GM12878 (cell line): Measurements from ENCODE around the gene SPG7. TPM values are rescaled to one million over a fixed set of nuclear protein-coding genes. Genes with fewer than 3 reads are reported as not detected.
A peak's percentile ranks its signal among the peaks of the same experiment; 100 is the strongest.

Source experiments
- ATAC-seq: fragments of 200-7000 bp; cut with Tn5 transposase; 3 replicates; pipeline ENCODE4 v1.9.1; 2020; ENCODE audit warnings: mild to moderate bottlenecking, moderate library complexity
- BruUV-seq: library from RNA; stranded (reverse); fragments of 400-500 nt; replicated peaks from 2 replicates; lab custom pipeline; 2021; lab: Mats Ljungman, UMichigan
- CTCF ChIA-PET: fragments of 300-600 bp; sonication (Branson Sonifier 250); formaldehyde crosslinking; extraction: SDS; loops from one replicate; lab custom pipeline; 2021; ENCODE audit warnings: inconsistent platforms; lab: Yijun Ruan, JAX
- POLR2A ChIA-PET: fragments of 350-600 bp; formaldehyde crosslinking; extraction: SDS; loops from one replicate; lab custom pipeline; 2021; ENCODE audit warnings: inconsistent platforms; lab: Charles Lee
- RAD21 ChIA-PET: fragments of 300-600 bp; sonication (Branson Sonifier 250); formaldehyde crosslinking; loops from one replicate; lab custom pipeline; 2023; ENCODE audit warnings: antibody characterized with exemption; ENCODE audit not compliant: unreplicated experiment; lab: Charles Lee
- SMC1A ChIA-PET: fragments of 300-600 bp; sonication (Branson Sonifier 250); formaldehyde crosslinking; loops from one replicate; lab custom pipeline; 2023; ENCODE audit not compliant: unreplicated experiment, uncharacterized antibody; lab: Charles Lee
- DNase-seq: peaks from one replicate; pipeline ENCODE4 v3.0.0-alpha.2; 2011; ENCODE audit warnings: low read depth, low spot score
- FAIRE-seq: peaks from 3 replicates; lab custom pipeline; 2011; peaks lifted over from hg19 to GRCh38; lab: Jason Lieb, UNC
- H2AFZ ChIP-seq: 2 replicates; pipeline ENCODE4 v1.6.0; 2011; ENCODE audit warnings: low read depth, low read length, control low read depth; ENCODE audit not compliant: control insufficient read depth
- H3K27ac ChIP-seq: 2 replicates; pipeline ENCODE4 v1.5.1; 2011; ENCODE audit warnings: control low read depth; ENCODE audit not compliant: control insufficient read depth, insufficient read depth
- H3K27me3 ChIP-seq, 2 experiments: replicated peaks in 1 of 2; 2 replicates each; pipeline versions ENCODE4 v1.6.0 to v1.6.1; 2011; ENCODE audit warnings: low read length in 1 of 2; ENCODE audit not compliant: control insufficient read depth in 2 of 2, insufficient read depth in 2 of 2
- H3K36me3 ChIP-seq, 2 experiments: 2 replicates each; pipeline ENCODE4 v1.5.1; 2011; ENCODE audit warnings: low read length in 1 of 2; ENCODE audit not compliant: control insufficient read depth in 2 of 2, insufficient read depth in 2 of 2
- H3K4me1 ChIP-seq: 2 replicates; pipeline ENCODE4 v1.6.1; 2011; ENCODE audit warnings: mild to moderate bottlenecking, low read length, moderate library complexity, mixed read lengths; ENCODE audit not compliant: control insufficient read depth, insufficient read depth
- H3K4me2 ChIP-seq: 2 replicates; pipeline ENCODE4 v1.6.0; 2011; ENCODE audit warnings: control low read depth; ENCODE audit not compliant: control insufficient read depth, insufficient read depth
- H3K4me3 ChIP-seq: fragments of 200-600 bp; sonication (generic); 2 replicates; pipeline ENCODE4 v1.5.1; 2016
- H3K79me2 ChIP-seq: 2 replicates; pipeline ENCODE4 v1.6.0; 2011; ENCODE audit warnings: low read length; ENCODE audit not compliant: control insufficient read depth, insufficient read depth
- H3K9ac ChIP-seq: 2 replicates; pipeline ENCODE4 v1.8.0; 2011; ENCODE audit warnings: low read length, control low read depth, mixed read lengths; ENCODE audit not compliant: control insufficient read depth, insufficient read depth
- H3K9me3 ChIP-seq: replicated peaks from 3 replicates; pipeline ENCODE4 v1.5.1; 2011; ENCODE audit warnings: mild to moderate bottlenecking, low read length; ENCODE audit not compliant: control insufficient read depth, insufficient read depth
- H4K20me1 ChIP-seq: 2 replicates; pipeline ENCODE4 v1.6.0; 2011; ENCODE audit not compliant: control insufficient read depth, insufficient read depth
- GATAD2B ChIP-seq: fragments of 450-650 bp; conservative IDR thresholded peaks from 2 replicates; pipeline ENCODE4 v1.6.1; 2017; ENCODE audit warnings: low read depth, mild to moderate bottlenecking, moderate library complexity
- RBBP5 ChIP-seq: fragments of 200-600 bp; sonication (generic); conservative IDR thresholded peaks from 2 replicates; pipeline ENCODE4 v1.6.1; 2016
- WGBS: methylation state at CpG from one replicate; pipeline ENCODE4 v1.1.6; 2016; ENCODE audit warnings: low lambda C conversion rate; ENCODE audit not compliant: insufficient replicate concordance, insufficient coverage; ENCODE audit errors: missing lambda C conversion rate; 5-methylcytosine and 5-hydroxymethylcytosine counted together
- in situ Hi-C: fragments of 300-500 bp; cut with MboI; formaldehyde crosslinking; loops from 9 replicates; pipeline ENCODE4 v1.14.3; 2018; ENCODE audit warnings: mixed read lengths
- intact Hi-C: fragments of 100-400 bp; cut with micrococcal nuclease; formaldehyde crosslinking; loops from one replicate; pipeline ENCODE4 v1.14.2; 2022; ENCODE audit not compliant: unreplicated experiment
- polyA plus RNA-seq, 11 experiments: library from polyadenylated mRNA; depleted of rRNA in 4 of 11; unstranded in 6 of 11; stranded (reverse) in 5 of 11; fragments of >200 nt; fragmentation: Nextera tagmentation in 4 of 11; fragmentation: Illumina TruSeq in 1 of 11; extraction: Ambion mirVana in 4 of 11; extraction: Trizol in 1 of 11; gene quantifications; 1 replicate in 1 of 11; 2 replicates in 10 of 11; pipeline versions ENCODE4 v1.2.1 to v1.2.3, GENCODE V29; 2011 to 2016; ENCODE audit warnings: inconsistent platforms in 2 of 11, missing spikeins in 2 of 11, low read depth in 1 of 11
- total RNA-seq, 4 experiments: library from RNA; depleted of rRNA in 3 of 4; stranded (reverse); fragments of >200 nt in 3 of 4; fragmentation: Illumina TruSeq in 1 of 4; extraction: Trizol in 1 of 4; gene quantifications; 2 replicates each; pipeline versions ENCODE4 v1.2.1 to v1.2.3, GENCODE V29; 2013 to 2021
- TF ChIP-seq, protein P1 (sequence below): fragments of 450-650 bp; IDR thresholded peaks from 2 replicates; pipeline ENCODE4 v1.6.1; 2017; ENCODE audit warnings: mild to moderate bottlenecking, moderate library complexity

SPG7 gene
- total and polyA plus RNA-seq, 10 of the 15 experiments (the other 5 are each of a cell fraction or from before 2014, with no cell fraction given): 5.9 to 75.9 (median 52.5) TPM

DNA sequence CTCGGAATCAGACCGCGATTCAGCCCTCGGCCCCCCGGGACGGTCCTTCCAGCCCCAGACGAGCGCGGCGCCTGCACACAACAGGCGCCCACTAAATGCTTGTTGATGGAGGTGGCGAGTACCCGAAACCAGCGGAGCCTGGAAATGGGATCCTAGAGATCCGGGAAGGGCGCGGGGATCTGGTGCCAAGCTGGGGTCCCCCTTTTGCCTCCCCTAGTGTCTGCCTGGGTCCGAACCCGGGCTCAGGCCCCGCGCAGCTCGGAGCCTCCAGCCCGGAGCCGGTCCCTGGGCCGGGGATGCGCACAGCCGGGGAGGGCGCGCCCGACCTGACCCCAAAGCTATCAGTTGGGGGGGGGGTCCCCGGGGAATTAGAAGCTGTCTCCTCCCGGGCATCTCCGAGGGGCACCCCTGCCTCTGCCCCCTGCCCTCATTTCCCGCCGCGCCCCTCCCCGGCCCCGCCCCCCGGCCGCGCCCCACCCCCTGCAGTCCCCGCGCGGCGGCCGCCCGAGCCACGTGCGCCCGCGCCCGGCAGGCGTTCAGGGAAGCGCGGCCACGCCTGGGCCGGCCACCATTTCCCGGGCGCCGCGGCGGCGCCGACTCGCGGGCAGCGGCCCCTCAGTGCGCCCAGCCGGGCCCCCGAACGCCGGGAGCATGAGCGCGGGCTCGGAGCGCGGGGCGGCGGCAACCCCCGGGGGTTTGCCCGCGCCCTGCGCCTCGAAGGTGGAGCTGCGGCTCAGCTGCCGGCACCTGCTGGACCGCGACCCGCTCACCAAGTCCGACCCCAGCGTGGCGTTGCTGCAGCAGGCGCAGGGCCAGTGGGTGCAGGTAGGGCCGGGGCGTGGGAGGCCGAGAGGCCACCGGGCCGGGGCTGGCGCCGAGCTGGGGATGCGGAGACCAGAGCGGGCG lies 67.3 kb downstream of the SPG7 start, which contains the start of gene CPNE7 (continued):
- TF ChIP-seq, protein P1, sequence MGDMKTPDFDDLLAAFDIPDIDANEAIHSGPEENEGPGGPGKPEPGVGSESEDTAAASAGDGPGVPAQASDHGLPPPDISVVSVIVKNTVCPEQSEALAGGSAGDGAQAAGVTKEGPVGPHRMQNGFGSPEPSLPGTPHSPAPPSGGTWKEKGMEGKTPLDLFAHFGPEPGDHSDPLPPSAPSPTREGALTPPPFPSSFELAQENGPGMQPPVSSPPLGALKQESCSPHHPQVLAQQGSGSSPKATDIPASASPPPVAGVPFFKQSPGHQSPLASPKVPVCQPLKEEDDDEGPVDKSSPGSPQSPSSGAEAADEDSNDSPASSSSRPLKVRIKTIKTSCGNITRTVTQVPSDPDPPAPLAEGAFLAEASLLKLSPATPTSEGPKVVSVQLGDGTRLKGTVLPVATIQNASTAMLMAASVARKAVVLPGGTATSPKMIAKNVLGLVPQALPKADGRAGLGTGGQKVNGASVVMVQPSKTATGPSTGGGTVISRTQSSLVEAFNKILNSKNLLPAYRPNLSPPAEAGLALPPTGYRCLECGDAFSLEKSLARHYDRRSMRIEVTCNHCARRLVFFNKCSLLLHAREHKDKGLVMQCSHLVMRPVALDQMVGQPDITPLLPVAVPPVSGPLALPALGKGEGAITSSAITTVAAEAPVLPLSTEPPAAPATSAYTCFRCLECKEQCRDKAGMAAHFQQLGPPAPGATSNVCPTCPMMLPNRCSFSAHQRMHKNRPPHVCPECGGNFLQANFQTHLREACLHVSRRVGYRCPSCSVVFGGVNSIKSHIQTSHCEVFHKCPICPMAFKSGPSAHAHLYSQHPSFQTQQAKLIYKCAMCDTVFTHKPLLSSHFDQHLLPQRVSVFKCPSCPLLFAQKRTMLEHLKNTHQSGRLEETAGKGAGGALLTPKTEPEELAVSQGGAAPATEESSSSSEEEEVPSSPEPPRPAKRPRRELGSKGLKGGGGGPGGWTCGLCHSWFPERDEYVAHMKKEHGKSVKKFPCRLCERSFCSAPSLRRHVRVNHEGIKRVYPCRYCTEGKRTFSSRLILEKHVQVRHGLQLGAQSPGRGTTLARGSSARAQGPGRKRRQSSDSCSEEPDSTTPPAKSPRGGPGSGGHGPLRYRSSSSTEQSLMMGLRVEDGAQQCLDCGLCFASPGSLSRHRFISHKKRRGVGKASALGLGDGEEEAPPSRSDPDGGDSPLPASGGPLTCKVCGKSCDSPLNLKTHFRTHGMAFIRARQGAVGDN: 0 out of 2 replicates have a peak, but pooled peaks have one; percentile 28
- TF ChIP-seq, all 136 proteins: peak for 12

DNA sequence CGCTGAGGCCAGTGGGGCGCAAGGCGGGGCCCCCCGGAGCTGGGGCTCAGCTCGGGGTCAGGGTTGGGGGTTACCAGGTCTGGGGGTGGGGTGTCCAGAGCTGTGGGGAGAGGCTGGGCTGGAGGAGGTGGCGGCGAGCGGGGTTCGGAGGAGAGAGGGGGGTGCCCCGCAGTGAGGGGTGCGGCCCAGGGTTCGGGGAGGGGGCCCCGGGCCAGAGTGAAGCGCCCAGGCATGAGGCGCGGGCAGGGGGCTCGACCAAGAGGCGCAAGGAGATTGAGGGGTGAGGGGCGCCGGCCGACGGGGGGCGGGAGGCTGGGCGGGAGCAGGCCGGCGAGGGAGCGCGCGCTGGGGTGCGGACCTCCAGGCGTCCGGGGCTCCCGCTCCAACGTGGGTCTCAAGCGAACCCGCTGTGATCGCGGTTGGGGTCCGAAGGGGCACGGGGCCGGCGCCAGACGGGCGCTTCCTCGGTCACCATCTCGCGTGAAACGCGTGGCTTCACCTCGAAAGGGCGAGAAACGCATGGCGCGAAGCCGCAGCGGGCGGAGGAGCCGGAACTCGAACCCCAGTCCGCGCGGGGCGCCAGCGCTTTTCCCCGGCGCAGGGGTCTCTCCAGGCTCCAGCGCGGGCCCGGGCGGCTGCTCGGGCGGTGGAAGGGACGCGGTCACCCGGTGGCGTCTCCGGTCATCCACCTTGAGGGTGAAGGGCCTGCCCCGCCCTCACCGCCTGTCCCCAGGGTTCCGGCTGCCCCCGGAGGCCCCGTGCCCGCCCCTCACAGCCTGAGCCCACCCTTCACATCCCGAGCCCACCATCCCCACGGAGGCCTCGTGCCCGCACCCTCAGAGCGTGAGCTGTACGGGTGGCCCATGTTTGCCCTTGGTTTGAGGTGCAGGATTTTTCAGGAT lies 68.2 kb downstream of the SPG7 start:
- CTCF ChIA-PET: no interaction called here
- intact Hi-C loops: no loop called here
- no TSS peak for BruUV-seq
- 71% methylated on average over 58 of the region's 89 CpGs for WGBS
- Histone ChIP-seq H3K9me3 (no peaks in the 10 kb centered on the region; the same call in 2 of the 3 replicates), H3K4me3 (peak overlapping the region; percentile 36; the same call in 1 of the 2 replicates), H3K27me3 (no peaks in the 10 kb centered on the region; a peak in 1 of 4 replicates), H2AFZ (no peak overlapping the region), H3K4me2 (no peak overlapping the region), H3K27ac (no peak overlapping the region), H3K9ac (no peak overlapping the region), H4K20me1 (no peaks in the 10 kb centered on the region), H3K4me1 (peaks cover 15% of the 10 kb centered on the region), H3K36me3 (no peaks in the 10 kb centered on the region), H3K79me2 (no peaks in the 10 kb centered on the region)
- no peak for ATAC-seq
- RAD21 ChIA-PET: interaction anchor here (1.3 kb wide), 1 partner anchor 124 kb away, joined by 5 read pairs; no protein-coding TSS in a partner anchor
- no peak for DNase-seq
- FAIRE-seq: no peak
- TF ChIP-seq GATAD2B (0 out of 2 replicates have a peak, but pooled peaks have one; percentile 1), RBBP5 (no peak)
- in situ Hi-C loops: no loop called here
- SMC1A ChIA-PET: no interaction called here
- POLR2A ChIA-PET: interaction anchor here (0.5 kb wide), 1 partner anchor 285 kb away, joined by 3 read pairs; no protein-coding TSS in a partner anchor
